ENCODE measurements around the gene PSMB8.

PSMB8 gene

DNA sequence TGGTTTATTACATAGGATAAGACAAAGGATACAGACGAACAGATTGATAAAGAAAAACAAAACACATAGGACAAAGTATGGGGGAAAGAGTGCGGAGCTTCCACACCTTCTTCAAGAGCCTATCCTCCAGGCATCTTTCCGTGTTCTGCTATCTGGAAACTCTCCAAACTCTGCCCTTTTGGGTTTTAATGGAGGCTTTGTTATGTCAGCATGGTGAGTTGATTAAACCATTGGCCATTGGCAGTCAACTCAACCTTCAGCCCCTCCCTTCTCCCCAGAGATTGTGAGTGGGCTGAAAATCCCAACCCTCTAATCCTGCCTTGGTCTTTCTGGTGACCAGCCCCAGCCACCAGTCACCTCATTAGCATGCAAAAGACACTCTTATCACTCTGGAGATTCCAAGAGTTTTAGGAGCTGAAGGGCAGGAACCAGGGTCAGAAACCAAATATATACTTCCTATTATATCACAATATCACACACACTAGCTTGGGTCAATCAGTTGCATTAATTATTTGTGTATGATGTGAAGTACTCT lies 50.9 kb downstream of the PSMB8 start:
- DNase-seq = no peak

Data from NCI-H2107 (cell line).